H1 (cell line): ENCODE measurements around the gene ID2. TPM values are rescaled to one million over a fixed set of nuclear protein-coding genes. Genes with fewer than 3 reads are reported as not detected.

Experiments used
- TAF7 ChIP-seq: optimal IDR thresholded peaks from 2 replicates; pipeline ENCODE3; 2011; ENCODE audit warnings: low read depth, mild to moderate bottlenecking, inconsistent platforms, low read length, moderate library complexity, borderline replicate concordance
- polyA plus RNA-seq, 7 experiments: library from polyadenylated mRNA; depleted of rRNA in 3 of 7; stranded (reverse) in 5 of 7; unstranded in 2 of 7; fragments of >200 nt in 5 of 7; fragments of 200-250 nt in 2 of 7; gene quantifications; 1 replicate in 5 of 7; 2 replicates in 1 of 7; 4 replicates in 1 of 7; pipeline versions ENCODE4 v1.2.1 to v1.2.3, GENCODE V29; 2011 to 2013; ENCODE audit warnings: missing spikeins in 2 of 7, mixed read lengths in 2 of 7
- total RNA-seq: library from RNA; stranded (reverse); fragmentation: NEBNext Ultra II Directional; extraction: Animal tissue kit (Norgen Biotek cat#: 25700); gene quantifications from 2 replicates; pipeline ENCODE4 v1.2.1, GENCODE V29; 2021

The ID2 gene
- total and polyA plus RNA-seq, 2 of the 8 experiments (the other 6 are each of a cell fraction or from before 2014, with no cell fraction given) = 36.7 to 214 TPM

DNA sequence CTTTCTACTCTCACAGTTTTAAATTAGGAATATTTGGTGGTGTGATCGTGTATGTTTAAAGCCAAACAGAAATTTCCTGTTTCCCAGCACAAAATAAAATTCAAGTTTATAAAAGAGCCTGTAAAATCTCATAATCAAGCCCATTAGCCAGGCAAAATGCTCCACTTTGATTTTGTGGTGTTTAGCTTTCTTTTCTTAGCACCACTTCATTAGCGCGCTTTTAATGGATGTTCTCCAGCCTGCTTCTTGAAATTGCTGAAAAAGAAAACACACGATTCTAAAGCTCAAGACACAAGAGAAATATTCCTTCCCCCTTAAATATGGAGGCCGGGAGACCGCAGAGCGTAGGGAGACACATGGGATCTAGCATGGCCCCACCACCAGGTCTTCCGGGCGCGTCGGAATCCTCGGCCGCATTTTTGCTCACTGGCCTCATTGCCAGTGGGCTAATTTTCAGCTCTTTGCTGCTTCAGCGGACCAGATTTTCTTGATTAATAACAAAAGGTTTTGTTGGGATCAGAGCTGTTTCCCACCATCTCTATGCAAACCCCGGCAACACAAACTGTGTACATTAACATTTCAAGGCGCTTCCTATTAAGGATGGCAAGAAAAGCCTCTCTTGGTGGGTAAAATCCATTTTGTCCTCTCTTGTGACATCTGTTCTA lies 40.4 kb upstream of the ID2 start (continued):
- TF ChIP-seq TAF7 = no peak
- TF ChIP-seq, all 59 proteins: peak for 0
